GM12878 (cell line): ENCODE measurements around the gene CFAP91. TPM values are rescaled to one million over a fixed set of nuclear protein-coding genes. Genes with fewer than 3 reads are reported as not detected.

Source experiments
- ATAC-seq: fragments of 200-7000 bp; cut with Tn5 transposase; 3 replicates; pipeline ENCODE4 v1.9.1; 2020; ENCODE audit warnings: mild to moderate bottlenecking, moderate library complexity
- BruUV-seq: library from RNA; stranded (reverse); fragments of 400-500 nt; replicated peaks from 2 replicates; lab custom pipeline; 2021; lab: Mats Ljungman, UMichigan
- CTCF ChIA-PET: fragments of 300-600 bp; sonication (Branson Sonifier 250); formaldehyde crosslinking; extraction: SDS; loops from one replicate; lab custom pipeline; 2021; ENCODE audit warnings: inconsistent platforms; lab: Yijun Ruan, JAX
- POLR2A ChIA-PET: fragments of 350-600 bp; formaldehyde crosslinking; extraction: SDS; loops from one replicate; lab custom pipeline; 2021; ENCODE audit warnings: inconsistent platforms; lab: Charles Lee
- RAD21 ChIA-PET: fragments of 300-600 bp; sonication (Branson Sonifier 250); formaldehyde crosslinking; loops from one replicate; lab custom pipeline; 2023; ENCODE audit warnings: antibody characterized with exemption; ENCODE audit not compliant: unreplicated experiment; lab: Charles Lee
- SMC1A ChIA-PET: fragments of 300-600 bp; sonication (Branson Sonifier 250); formaldehyde crosslinking; loops from one replicate; lab custom pipeline; 2023; ENCODE audit not compliant: unreplicated experiment, uncharacterized antibody; lab: Charles Lee
- DNase-seq: peaks from one replicate; pipeline ENCODE4 v3.0.0-alpha.2; 2011; ENCODE audit warnings: low read depth, low spot score
- FAIRE-seq: peaks from 3 replicates; lab custom pipeline; 2011; peaks lifted over from hg19 to GRCh38; lab: Jason Lieb, UNC
- H2AFZ ChIP-seq: 2 replicates; pipeline ENCODE4 v1.6.0; 2011; ENCODE audit warnings: low read depth, low read length, control low read depth; ENCODE audit not compliant: control insufficient read depth
- H3K27ac ChIP-seq: 2 replicates; pipeline ENCODE4 v1.5.1; 2011; ENCODE audit warnings: control low read depth; ENCODE audit not compliant: control insufficient read depth, insufficient read depth
- H3K27me3 ChIP-seq, 2 experiments: replicated peaks in 1 of 2; 2 replicates each; pipeline versions ENCODE4 v1.6.0 to v1.6.1; 2011; ENCODE audit warnings: low read length in 1 of 2; ENCODE audit not compliant: control insufficient read depth in 2 of 2, insufficient read depth in 2 of 2
- H3K36me3 ChIP-seq, 2 experiments: 2 replicates each; pipeline ENCODE4 v1.5.1; 2011; ENCODE audit warnings: low read length in 1 of 2; ENCODE audit not compliant: control insufficient read depth in 2 of 2, insufficient read depth in 2 of 2
- H3K4me1 ChIP-seq: 2 replicates; pipeline ENCODE4 v1.6.1; 2011; ENCODE audit warnings: mild to moderate bottlenecking, low read length, moderate library complexity, mixed read lengths; ENCODE audit not compliant: control insufficient read depth, insufficient read depth
- H3K4me2 ChIP-seq: 2 replicates; pipeline ENCODE4 v1.6.0; 2011; ENCODE audit warnings: control low read depth; ENCODE audit not compliant: control insufficient read depth, insufficient read depth
- H3K4me3 ChIP-seq: fragments of 200-600 bp; sonication (generic); 2 replicates; pipeline ENCODE4 v1.5.1; 2016
- H3K79me2 ChIP-seq: 2 replicates; pipeline ENCODE4 v1.6.0; 2011; ENCODE audit warnings: low read length; ENCODE audit not compliant: control insufficient read depth, insufficient read depth
- H3K9ac ChIP-seq: 2 replicates; pipeline ENCODE4 v1.8.0; 2011; ENCODE audit warnings: low read length, control low read depth, mixed read lengths; ENCODE audit not compliant: control insufficient read depth, insufficient read depth
- H3K9me3 ChIP-seq: replicated peaks from 3 replicates; pipeline ENCODE4 v1.5.1; 2011; ENCODE audit warnings: mild to moderate bottlenecking, low read length; ENCODE audit not compliant: control insufficient read depth, insufficient read depth
- H4K20me1 ChIP-seq: 2 replicates; pipeline ENCODE4 v1.6.0; 2011; ENCODE audit not compliant: control insufficient read depth, insufficient read depth
- CBFB ChIP-seq: IDR thresholded peaks from 2 replicates; pipeline ENCODE4 v1.6.1; 2016; ENCODE audit warnings: antibody characterized with exemption, low read depth
- CHD4 ChIP-seq: fragments of 200-600 bp; sonication (generic); IDR thresholded peaks from 2 replicates; pipeline ENCODE4 v1.6.1; 2016; ENCODE audit warnings: mild to moderate bottlenecking
- MTA2 ChIP-seq: fragments of 450-650 bp; IDR thresholded peaks from 2 replicates; pipeline ENCODE4 v1.6.1; 2016; ENCODE audit warnings: low read depth, mild to moderate bottlenecking, moderate library complexity
- MYC ChIP-seq: IDR thresholded peaks from 2 replicates; pipeline ENCODE4 v1.6.1; 2011; ENCODE audit warnings: mild to moderate bottlenecking, low read length, moderate library complexity, inconsistent platforms; ENCODE audit not compliant: insufficient read depth, insufficient replicate concordance, insufficient read length, severe bottlenecking
- POU2F2 ChIP-seq: IDR thresholded peaks from 3 replicates; pipeline ENCODE4 v1.6.1; 2011; ENCODE audit warnings: low read depth, mild to moderate bottlenecking, low read length, borderline replicate concordance
- YBX1 ChIP-seq: fragments of 450-650 bp; IDR thresholded peaks from 2 replicates; pipeline ENCODE4 v1.6.1; 2016; ENCODE audit warnings: antibody characterized with exemption
- ZBTB40 ChIP-seq: fragments of 450-650 bp; IDR thresholded peaks from 2 replicates; pipeline ENCODE4 v1.6.1; 2016; ENCODE audit warnings: mild to moderate bottlenecking, moderate library complexity, borderline replicate concordance
- WGBS: methylation state at CpG from one replicate; pipeline ENCODE4 v1.1.6; 2016; ENCODE audit warnings: low lambda C conversion rate; ENCODE audit not compliant: insufficient replicate concordance, insufficient coverage; ENCODE audit errors: missing lambda C conversion rate; 5-methylcytosine and 5-hydroxymethylcytosine counted together
- in situ Hi-C: fragments of 300-500 bp; cut with MboI; formaldehyde crosslinking; loops from 9 replicates; pipeline ENCODE4 v1.14.3; 2018; ENCODE audit warnings: mixed read lengths
- intact Hi-C: fragments of 100-400 bp; cut with micrococcal nuclease; formaldehyde crosslinking; loops from one replicate; pipeline ENCODE4 v1.14.2; 2022; ENCODE audit not compliant: unreplicated experiment
- polyA plus RNA-seq, 11 experiments: library from polyadenylated mRNA; depleted of rRNA in 4 of 11; unstranded in 6 of 11; stranded (reverse) in 5 of 11; fragments of >200 nt; fragmentation: Nextera tagmentation in 4 of 11; fragmentation: Illumina TruSeq in 1 of 11; extraction: Ambion mirVana in 4 of 11; extraction: Trizol in 1 of 11; gene quantifications; 1 replicate in 1 of 11; 2 replicates in 10 of 11; pipeline versions ENCODE4 v1.2.1 to v1.2.3, GENCODE V29; 2011 to 2016; ENCODE audit warnings: inconsistent platforms in 2 of 11, missing spikeins in 2 of 11, low read depth in 1 of 11
- total RNA-seq, 4 experiments: library from RNA; depleted of rRNA in 3 of 4; stranded (reverse); fragments of >200 nt in 3 of 4; fragmentation: Illumina TruSeq in 1 of 4; extraction: Trizol in 1 of 4; gene quantifications; 2 replicates each; pipeline versions ENCODE4 v1.2.1 to v1.2.3, GENCODE V29; 2013 to 2021

Gene CFAP91
- total and polyA plus RNA-seq, 10 of the 15 experiments (the other 5 are each of a cell fraction or from before 2014, with no cell fraction given): 0.03 to 2.2 (median 0.92) TPM

GRCh38 chr3:119675188-119675874 lies 27.5 kb upstream of the CFAP91 start:
- Histone ChIP-seq H3K9me3 (no peaks in the 10 kb centered on the region), H3K4me2 (peak overlapping the region; percentile 65), H3K36me3 (peaks cover 3 to 11% of the 10 kb centered on the region in 2 experiments), H3K4me3 (peak overlapping the region; percentile 90), H2AFZ (no peak overlapping the region), H3K4me1 (peaks cover 4% of the 10 kb centered on the region), H3K9ac (peak overlapping the region; percentile 92), H4K20me1 (no peaks in the 10 kb centered on the region)
- FAIRE-seq (no peak), DNase-seq (no peak)
- intact Hi-C loops (no loop called here), in situ Hi-C loops (loop anchor here (5.0 to 25.0 kb wide), 2 partner anchors 78 to 388 kb away; partner anchors contain the start of genes ARHGAP31 and PLA1A)
- 91% methylated on average over 5 of the region's 5 CpGs for WGBS
- POLR2A ChIA-PET: interaction anchor here (0.6 to 8.3 kb wide), 20 partner anchors 9 to 866 kb away, joined by 3 to 104 read pairs (median 4); partner anchors contain the start of genes ADPRH and CD80
- BruUV-seq: no TSS peak
- TF ChIP-seq CHD4 (no peak), MYC (no peak), ZBTB40 (no peak), YBX1 (no peak), CBFB (no peak), MTA2 (no peak), POU2F2 (no peak)
- TF ChIP-seq, all 136 proteins: peak for 0
- H3K79me2 ChIP-seq: peaks cover 58% of the 10 kb centered on the region
- ChIA-PET RAD21 (interaction anchor here (0.6 to 6.6 kb wide), 14 partner anchors 9 to 379 kb away, joined by 3 to 147 read pairs (median 4); partner anchors contain the start of genes CD80 and PLA1A), SMC1A (interaction anchor here (0.7 to 14.0 kb wide), 23 partner anchors 9 to 227 kb away, joined by 3 to 329 read pairs (median 4); partner anchors contain the start of genes CD80, POPDC2 and TIMMDC1), CTCF (interaction anchor here (0.5 to 12.2 kb wide), 19 partner anchors 9 to 1035 kb away, joined by 3 to 296 read pairs (median 3); partner anchors contain the start of gene CD80)
- no peaks in the 10 kb centered on the region for H3K27me3 ChIP-seq
- no peak for ATAC-seq
- peak overlapping the region; percentile 95 for H3K27ac ChIP-seq
